Stimulated activated CD4-positive, alpha-beta T cell treated with anti-CD3 and anti-CD28 coated beads, Interleukin-4, amount 100 ng/mL, for 24 hours (primary cell): ENCODE results near the gene TTLL12.

Source experiments
- DNase-seq: peaks from one replicate; pipeline ENCODE4 v3.0.0-alpha.2; 2020

TTLL12 gene

DNA sequence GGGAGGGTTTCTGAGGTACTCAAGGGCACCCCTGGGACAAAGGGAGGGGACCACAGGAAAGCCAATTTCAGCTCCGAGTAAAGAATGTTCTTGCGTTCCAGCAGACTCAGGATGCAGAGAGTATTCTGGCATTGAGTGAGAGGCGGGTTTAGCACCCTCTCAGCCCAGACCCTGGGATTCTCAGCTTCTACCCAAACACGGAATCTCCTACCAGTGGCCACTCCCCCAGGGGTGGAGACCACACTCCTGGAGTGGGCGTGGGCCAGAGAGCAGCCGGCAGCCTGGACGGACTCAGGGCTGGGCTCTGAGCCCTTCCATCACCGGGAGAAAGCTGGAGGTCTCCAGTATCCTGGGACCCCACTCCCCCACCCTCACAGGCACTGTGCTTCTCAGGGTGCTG is 26.1 kb upstream of the TTLL12 start:
- DNase-seq = no peak

GRCh38 chr22:43212434-43212952 is 25.6 kb upstream of the TTLL12 start:
- no peak for DNase-seq

- no peak for DNase-seq
These were observed 25.1 kb upstream of the TTLL12 start for GRCh38 chr22:43211941-43212433.

- no peak for DNase-seq
These were observed 23.9 kb upstream of the TTLL12 start for GRCh38 chr22:43210631-43211515.

DNA sequence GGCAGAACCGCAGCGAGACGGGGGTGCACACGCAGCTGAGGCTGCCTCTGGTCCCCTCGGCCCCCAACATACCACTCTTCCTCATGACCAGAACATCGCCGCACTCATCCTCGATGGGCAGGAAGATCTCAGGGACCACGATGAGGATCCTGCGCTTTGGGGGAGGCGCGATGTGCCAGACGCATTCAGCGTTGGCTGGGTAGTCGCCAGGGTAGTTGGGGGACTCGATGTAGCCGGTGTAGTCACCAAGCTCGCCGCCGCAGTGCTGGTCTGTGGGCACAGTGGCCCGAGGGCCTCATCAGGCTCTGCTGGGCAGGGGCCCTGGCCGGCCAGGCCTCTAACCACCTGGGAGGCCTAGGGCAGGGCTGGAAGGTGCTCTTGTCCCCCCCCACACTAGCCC is 23.0 kb upstream of the TTLL12 start:
- DNase-seq = no peak

DNA sequence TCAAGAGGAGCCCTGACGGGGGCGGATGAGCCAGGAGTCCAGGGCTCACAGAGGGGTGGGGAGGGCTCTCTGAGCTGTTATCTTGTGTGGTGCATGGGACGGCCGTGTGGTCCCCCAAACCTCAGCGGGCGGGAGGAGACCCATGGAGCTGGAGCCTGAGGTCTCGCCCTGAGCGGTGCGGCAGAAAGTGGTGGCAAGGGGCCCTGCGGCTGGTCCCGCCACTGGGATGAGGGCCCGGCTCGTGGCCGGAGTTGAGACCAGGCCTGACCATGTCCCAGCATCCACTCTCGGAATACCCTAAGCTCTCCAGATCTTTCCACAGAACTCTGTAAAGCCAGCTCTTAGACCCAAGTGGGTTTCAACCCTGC is 22.6 kb upstream of the TTLL12 start:
- DNase-seq = no peak

DNA sequence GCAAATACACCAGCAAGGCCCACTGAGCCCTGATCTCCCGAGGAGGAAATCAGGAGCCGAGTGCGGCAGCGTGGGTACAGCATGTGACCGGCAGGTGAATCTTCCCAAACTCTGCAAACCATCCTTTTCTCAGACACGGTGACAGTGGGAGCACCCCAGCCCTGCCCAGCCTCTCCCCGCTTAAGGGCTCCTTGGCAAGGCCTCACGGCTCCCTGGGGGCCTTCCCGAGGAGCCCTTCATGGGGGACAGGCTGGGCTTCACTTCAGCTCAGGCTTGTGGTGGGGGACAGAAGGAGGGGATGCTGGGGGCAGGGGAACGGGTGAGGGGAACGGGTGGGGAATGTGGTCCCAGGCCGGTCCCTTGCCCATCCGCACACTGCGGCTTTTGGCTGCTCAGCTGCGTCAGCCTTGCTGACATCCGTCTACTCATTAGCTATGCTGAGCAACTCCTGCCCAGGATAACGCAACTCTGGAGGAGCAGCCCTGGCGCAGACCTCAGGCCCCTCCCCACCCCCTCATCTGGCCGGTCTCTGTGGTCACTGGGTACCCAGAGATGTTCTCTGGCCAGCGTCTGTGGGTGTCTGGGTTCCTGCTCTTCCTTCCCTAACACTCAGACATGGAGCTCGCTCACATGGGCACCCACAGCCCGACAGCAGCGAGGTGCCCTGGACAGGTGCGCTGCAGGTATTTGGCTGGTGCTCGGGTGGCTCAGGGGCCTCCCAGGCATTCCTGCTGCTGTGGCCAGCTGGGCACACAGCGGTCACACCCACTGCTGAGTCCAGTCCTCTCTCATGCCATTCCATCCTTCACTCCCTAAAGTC is 22.0 kb upstream of the TTLL12 start:
- DNase-seq = no peak

DNA sequence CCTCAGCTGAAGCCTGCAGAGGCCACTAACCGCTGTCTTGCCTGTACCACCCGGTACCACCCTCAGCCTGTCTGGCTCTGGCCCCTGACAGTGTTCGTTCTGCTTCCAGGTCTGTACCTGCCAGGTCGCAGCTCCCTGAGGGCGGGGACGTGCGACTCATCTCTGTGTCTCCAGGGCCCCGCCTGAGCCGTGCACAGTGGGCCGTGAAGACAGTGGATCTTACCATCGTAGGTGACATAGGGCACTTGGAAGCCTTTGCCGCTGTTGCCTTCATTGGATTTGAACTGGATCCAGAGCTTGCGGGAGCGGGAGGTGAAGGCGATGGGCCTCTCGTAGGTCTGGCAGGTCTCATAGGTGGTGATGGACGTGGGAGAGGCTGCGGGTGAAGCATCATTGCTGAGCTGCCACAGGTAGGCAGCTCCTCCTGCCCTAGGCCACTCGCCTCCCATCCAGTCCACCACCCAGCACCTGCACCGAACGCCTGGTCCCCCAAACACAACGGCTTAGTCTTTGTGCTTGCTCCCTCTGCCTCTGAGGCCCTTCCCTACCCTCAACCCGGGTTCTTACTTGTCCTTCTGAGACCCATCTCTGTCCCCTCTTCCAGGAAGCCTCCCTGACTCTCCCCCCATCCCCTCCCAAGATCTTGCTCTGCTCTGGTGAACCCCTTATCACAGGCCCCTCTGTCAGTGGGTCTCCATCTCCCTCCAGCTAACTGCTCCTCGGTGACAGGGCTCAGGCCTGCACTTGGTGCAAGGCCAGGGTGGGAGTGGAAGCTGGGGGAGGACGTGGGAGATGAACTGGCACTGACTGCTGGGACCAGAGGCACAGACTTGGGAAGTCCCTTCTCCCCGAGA is 21.1 kb upstream of the TTLL12 start:
- no peak for DNase-seq

DNA sequence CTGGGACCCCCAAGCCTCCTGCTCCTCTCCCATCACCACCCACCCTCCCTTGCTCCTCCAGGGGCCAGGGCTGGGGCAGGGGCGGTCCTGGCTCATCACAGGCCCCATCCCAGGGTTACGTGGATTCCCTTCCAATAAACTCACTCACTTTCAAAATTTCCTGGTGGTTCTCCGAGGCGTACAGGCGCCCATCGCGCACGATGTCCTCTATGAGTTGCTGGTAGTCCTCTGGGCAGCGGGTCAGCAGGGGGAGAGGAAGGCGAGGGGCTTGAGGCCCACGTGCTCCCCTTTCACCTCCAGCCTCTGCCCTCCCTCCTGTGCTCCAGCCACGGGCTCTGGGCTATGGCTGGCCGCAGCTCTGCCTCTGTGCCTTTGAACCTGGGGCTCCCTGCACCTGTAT is 20.5 kb upstream of the TTLL12 start:
- DNase-seq = no peak

GRCh38 chr22:43206509-43207161 is 19.7 kb upstream of the TTLL12 start:
- DNase-seq = no peak

DNA sequence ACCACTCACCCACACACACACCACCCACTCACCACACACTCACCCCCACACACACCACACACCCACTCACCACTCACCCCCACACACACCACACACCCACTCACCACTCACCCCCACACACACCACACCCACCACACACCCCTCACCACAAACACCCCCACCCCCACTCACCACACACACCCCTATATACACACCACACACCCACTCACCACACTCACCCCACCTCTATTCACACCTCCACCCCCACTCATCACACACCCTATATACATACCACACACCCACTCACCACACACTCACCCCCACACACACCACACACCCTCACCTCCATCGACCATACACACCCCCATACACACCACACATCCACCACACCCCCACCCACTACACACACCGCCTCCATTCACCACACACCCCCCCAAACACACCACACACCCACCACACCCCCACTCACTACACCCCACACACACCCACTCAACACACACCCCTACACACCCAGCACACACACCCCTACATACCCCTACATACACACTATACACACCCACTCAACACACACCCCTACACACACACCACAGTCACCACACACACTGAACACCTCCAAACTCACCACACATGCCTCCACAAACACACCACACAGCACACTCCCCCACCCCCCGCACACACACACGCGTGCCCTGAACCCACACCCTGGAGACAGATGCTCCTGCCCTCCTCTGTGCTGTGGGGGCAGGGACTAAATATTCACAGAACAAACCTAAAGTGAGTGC is 19.0 kb upstream of the TTLL12 start:
- no peak for DNase-seq

GRCh38 chr22:43205261-43205691 is 18.3 kb upstream of the TTLL12 start:
- DNase-seq = no peak

- no peak for DNase-seq
These were observed 16.6 kb upstream of the TTLL12 start for GRCh38 chr22:43203471-43203981.

DNA sequence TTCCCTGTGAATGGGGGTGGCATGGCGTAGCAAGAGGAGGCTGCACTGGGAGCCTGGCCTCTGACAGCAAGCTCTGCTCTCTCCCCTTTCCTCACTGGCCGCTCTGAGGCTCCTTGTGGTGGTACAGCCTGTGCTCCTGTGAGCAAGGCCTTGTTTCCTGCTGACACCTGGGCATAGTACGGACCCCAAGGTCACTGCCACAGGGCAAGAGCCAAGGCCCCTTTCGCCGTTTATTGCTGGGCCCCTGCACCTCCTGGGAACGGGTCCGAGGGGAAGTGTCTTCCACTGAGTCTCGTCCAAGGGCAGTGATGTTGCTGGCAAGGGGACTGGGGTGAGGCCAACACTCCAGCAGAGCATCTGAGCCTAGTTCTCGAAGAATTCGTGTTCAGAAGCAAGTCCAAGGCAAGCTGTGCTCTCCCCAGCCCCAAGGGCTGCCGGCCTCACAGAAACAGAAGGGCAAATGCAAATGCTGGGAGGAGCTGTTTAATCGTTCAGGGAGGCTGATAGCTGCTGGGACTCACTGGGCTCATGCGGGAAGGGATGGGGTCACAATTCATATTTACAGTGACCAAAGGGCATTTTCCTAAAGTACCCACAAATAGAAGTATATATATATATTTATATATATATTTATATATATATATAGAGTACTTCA is 15.9 kb upstream of the TTLL12 start:
- DNase-seq = no peak

DNA sequence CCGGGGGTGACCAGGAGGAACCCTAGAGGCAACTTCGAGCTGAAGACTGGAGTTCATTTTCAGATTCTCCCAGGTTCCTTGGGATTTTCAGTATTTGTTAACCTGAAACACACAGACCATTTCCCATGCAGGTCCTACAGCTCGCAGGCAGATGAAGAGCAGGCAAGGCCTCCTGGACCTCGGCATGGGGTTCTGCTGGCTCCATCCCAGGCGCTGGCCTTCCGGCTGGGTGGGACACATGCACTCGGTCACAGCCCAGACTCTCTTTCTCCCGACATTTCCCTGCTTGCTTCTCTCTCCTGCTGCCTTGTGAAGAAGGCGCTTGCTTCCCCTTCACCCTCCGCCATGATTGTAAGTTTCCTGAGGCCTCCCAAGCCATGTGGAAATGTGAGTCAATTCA is 15.4 kb upstream of the TTLL12 start:
- no peak for DNase-seq

DNA sequence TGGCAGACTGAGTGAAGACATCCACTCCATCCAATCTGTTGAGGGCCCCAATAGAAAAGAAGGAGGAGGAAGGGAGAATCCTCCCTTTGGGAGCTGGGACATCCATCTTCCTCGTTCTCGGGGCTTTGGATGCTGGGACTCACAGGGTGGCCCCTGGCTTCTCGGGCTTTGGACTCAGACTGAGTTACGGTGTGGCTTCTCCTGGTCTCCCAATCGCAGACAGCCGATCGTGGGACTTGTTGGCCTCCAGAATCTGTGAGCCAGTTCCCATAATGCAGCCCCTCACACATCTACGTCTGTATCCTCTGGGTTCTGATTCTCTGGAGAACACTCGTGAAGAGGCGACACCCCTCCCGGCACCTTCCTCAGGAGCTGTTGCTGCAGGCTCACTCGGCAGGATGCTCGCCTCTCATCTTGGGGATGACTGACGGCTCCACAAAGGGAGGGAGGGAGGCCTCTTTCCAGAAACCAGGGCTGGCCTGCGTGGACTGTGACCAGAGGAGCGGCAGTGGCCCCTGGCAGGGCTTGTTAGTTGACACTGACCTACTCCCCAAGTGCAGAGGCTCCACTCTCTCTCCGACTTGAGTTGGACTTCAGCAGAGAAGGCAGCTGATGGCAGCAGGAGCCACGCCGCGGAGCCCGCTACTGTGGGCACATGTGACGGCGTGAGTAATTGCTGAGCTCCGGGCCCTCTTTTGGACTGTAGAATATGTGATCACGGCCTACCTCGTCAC is 14.7 kb upstream of the TTLL12 start:
- no peak for DNase-seq

- DNase-seq = no peak
These were observed 13.6 kb upstream of the TTLL12 start for GRCh38 chr22:43200555-43200954.

GRCh38 chr22:43200031-43200430 is 13.1 kb upstream of the TTLL12 start:
- DNase-seq = no peak

DNA sequence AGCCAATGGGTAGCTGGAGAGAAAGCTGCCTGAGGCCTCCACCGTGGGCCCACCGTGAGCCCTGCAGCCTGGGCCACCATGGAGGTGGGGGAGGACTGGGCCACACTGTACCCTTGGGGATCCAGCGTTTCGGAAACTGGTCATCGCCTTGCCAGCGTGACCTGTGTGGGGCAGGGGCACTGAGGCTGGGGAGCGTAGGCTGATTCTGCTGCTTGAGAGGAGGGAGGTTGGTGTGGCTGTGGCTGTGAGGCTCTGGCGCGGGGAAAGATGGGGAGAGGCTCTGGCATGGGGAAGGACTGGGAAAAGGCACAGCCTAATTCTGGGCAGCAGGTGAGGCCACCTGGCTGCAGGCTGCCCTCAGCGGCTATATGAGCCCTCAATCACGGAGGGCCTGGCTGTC is 12.6 kb upstream of the TTLL12 start:
- DNase-seq = no peak

DNA sequence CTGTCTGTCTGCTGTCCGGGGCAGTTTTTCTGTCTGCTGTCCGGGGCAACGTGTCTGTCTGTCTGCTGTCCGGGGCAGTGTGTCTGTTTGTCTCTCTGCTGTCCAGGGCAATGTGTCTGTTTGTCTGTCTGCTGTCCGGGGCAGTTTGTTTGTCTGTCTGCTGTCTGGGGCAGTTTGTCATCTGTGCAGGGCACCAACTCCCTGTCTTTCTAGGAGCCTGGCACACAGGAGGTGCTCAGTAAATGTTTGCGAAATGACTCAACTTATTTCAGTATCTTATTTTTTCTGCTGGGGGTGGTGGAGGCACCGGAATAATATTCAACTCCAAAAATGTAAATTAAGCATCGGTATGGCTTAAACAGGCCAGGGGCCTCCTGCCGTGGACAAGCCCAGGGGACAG is 12.0 kb upstream of the TTLL12 start:
- no peak for DNase-seq
